HepG2 (cell line): ENCODE results near the gene ASB9. TPM values are rescaled to one million over a fixed set of nuclear protein-coding genes. Genes with fewer than 3 reads are reported as not detected.

Experiments used
- CBX2 ChIP-seq, 2 experiments: fragments of 200-600 bp in 1 of 2; sonication (generic); formaldehyde crosslinking in 1 of 2; IDR thresholded peaks; 2 replicates each; pipeline versions ENCODE4 v1.7.0 to v1.8.1; 2018 to 2022; ENCODE audit warnings: low read depth in 2 of 2, low read length in 1 of 2, mild to moderate bottlenecking in 1 of 2, missing genetic modification reagents in 1 of 2
- CCAR2 ChIP-seq: fragments of 200-400 bp; formaldehyde crosslinking; optimal IDR thresholded peaks from 2 replicates; pipeline ENCODE3; 2018; ENCODE audit warnings: low read depth, mild to moderate bottlenecking, low read length, moderate library complexity
- FOXA3 ChIP-seq: IDR thresholded peaks from 2 replicates; pipeline ENCODE4 v1.6.1; 2016; ENCODE audit warnings: missing genetic modification reagents, missing compliant biosample characterization
- HDAC2 ChIP-seq: sonication (generic); formaldehyde crosslinking; IDR thresholded peaks from 2 replicates; pipeline ENCODE4 v1.4.0; 2020; ENCODE audit warnings: missing genetic modification reagents
- HOXD1 ChIP-seq: sonication (generic); formaldehyde crosslinking; IDR thresholded peaks from 2 replicates; pipeline ENCODE4 v1.5.0; 2020; ENCODE audit warnings: missing genetic modification reagents
- MEF2D ChIP-seq: sonication (generic); formaldehyde crosslinking; IDR thresholded peaks from 2 replicates; pipeline ENCODE4 v1.5.1; 2020; ENCODE audit warnings: mild to moderate bottlenecking, missing genetic modification reagents
- NR1H2 ChIP-seq: sonication (generic); formaldehyde crosslinking; IDR thresholded peaks from 2 replicates; pipeline ENCODE4 v1.8.1; 2022; ENCODE audit warnings: low read depth, missing genetic modification reagents, borderline replicate concordance
- RFXANK ChIP-seq: IDR thresholded peaks from 2 replicates; pipeline ENCODE4 v1.6.1; 2016
- SYNCRIP ChIP-seq: fragments of 200-400 bp; formaldehyde crosslinking; IDR thresholded peaks from 2 replicates; pipeline ENCODE4 v1.6.1; 2018; ENCODE audit warnings: mild to moderate bottlenecking, low read depth, low read length; ENCODE audit not compliant: insufficient read depth
- U2AF2 ChIP-seq: fragments of 200-400 bp; formaldehyde crosslinking; IDR thresholded peaks from 2 replicates; pipeline ENCODE4 v1.6.1; 2017; ENCODE audit warnings: low read depth, mild to moderate bottlenecking, low read length
- ZFP82 ChIP-seq: sonication (generic); formaldehyde crosslinking; IDR thresholded peaks from 2 replicates; pipeline ENCODE4 v1.5.1; 2020; ENCODE audit warnings: mild to moderate bottlenecking, missing genetic modification reagents, borderline replicate concordance
- ZIK1 ChIP-seq: sonication (generic); formaldehyde crosslinking; IDR thresholded peaks from 2 replicates; pipeline ENCODE4 v1.5.0; 2020; ENCODE audit warnings: mild to moderate bottlenecking, low read depth, missing genetic modification reagents, borderline replicate concordance
- ZNF143 ChIP-seq: sonication (generic); formaldehyde crosslinking; IDR thresholded peaks from 2 replicates; pipeline ENCODE4 v1.4.0; 2020; ENCODE audit warnings: missing genetic modification reagents
- ZNF253 ChIP-seq: sonication (generic); formaldehyde crosslinking; IDR thresholded peaks from 2 replicates; pipeline ENCODE4 v1.8.0; 2022; ENCODE audit warnings: mild to moderate bottlenecking, missing genetic modification reagents, borderline replicate concordance
- ZNF362 ChIP-seq: sonication (generic); formaldehyde crosslinking; IDR thresholded peaks from 2 replicates; pipeline ENCODE4 v1.4.0; 2020; ENCODE audit warnings: missing genetic modification reagents, mild to moderate bottlenecking, borderline replicate concordance
- ZNF383 ChIP-seq: sonication (generic); formaldehyde crosslinking; IDR thresholded peaks from 2 replicates; pipeline ENCODE4 v1.4.0; 2020; ENCODE audit warnings: missing genetic modification reagents, mild to moderate bottlenecking, borderline replicate concordance
- ZNF607 ChIP-seq: sonication (generic); formaldehyde crosslinking; IDR thresholded peaks from 2 replicates; pipeline ENCODE4 v1.5.1; 2020; ENCODE audit warnings: missing genetic modification reagents, mild to moderate bottlenecking, borderline replicate concordance
- ZNF687 ChIP-seq: sonication (generic); formaldehyde crosslinking; IDR thresholded peaks from 2 replicates; pipeline ENCODE4 v1.5.1; 2020; ENCODE audit warnings: mild to moderate bottlenecking, missing genetic modification reagents, moderate library complexity
- ZNF720 ChIP-seq: sonication (generic); formaldehyde crosslinking; IDR thresholded peaks from 2 replicates; pipeline ENCODE4 v1.4.0; 2020; ENCODE audit warnings: missing genetic modification reagents
- ZSCAN30 ChIP-seq: sonication (generic); formaldehyde crosslinking; IDR thresholded peaks from 2 replicates; pipeline ENCODE4 v1.5.0; 2020; ENCODE audit warnings: mild to moderate bottlenecking, missing genetic modification reagents
- polyA plus RNA-seq, 8 experiments: library from polyadenylated mRNA; depleted of rRNA in 3 of 8; stranded (reverse) in 7 of 8; unstranded in 1 of 8; fragments of >200 nt; fragmentation: Illumina TruSeq in 4 of 8; extraction: Trizol in 4 of 8; gene quantifications; 2 replicates each; pipeline versions ENCODE4 v1.2.1 to v1.2.3, GENCODE V29; 2011 to 2016; ENCODE audit warnings: low read depth in 4 of 8, missing spikeins in 1 of 8, mixed read lengths in 1 of 8; ENCODE audit not compliant: insufficient read depth in 1 of 8
- total RNA-seq, 5 experiments: library from RNA; depleted of rRNA; stranded (reverse); fragments of >200 nt; fragmentation: Illumina TruSeq; extraction: Trizol; gene quantifications; 2 replicates each; pipeline ENCODE4 v1.2.3, GENCODE V29; 2016; ENCODE audit warnings: low read depth in 1 of 5
- TF ChIP-seq, protein P1 (sequence below): sonication (generic); formaldehyde crosslinking; IDR thresholded peaks from 2 replicates; pipeline ENCODE4 v1.5.1; 2020; ENCODE audit warnings: mild to moderate bottlenecking, missing genetic modification reagents, borderline replicate concordance
- TF ChIP-seq, protein P2 (sequence below): sonication (generic); formaldehyde crosslinking; IDR thresholded peaks from 2 replicates; pipeline ENCODE4 v1.5.1; 2020; ENCODE audit warnings: missing genetic modification reagents, mild to moderate bottlenecking, borderline replicate concordance

Gene ASB9
- total and polyA plus RNA-seq, 2 of the 13 experiments (the other 11 are each of a cell fraction or from before 2014, with no cell fraction given) = 4.2 to 13.8 TPM

- TF ChIP-seq, protein P1, sequence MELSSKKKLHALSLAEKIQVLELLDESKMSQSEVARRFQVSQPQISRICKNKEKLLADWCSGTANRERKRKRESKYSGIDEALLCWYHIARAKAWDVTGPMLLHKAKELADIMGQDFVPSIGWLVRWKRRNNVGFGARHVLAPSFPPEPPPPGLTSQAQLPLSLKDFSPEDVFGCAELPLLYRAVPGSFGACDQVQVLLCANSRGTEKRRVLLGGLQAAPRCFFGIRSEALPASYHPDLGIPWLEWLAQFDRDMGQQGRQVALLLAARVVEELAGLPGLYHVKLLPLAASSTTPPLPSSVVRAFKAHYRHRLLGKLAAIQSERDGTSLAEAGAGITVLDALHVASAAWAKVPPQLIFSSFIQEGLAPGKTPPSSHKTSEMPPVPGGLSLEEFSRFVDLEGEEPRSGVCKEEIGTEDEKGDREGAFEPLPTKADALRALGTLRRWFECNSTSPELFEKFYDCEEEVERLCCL (CRISPR knock-in tag) = no peak
- TF ChIP-seq ZNF143 (no peak), ZNF720 (CRISPR knock-in tag) (no peak), CCAR2 (no peak), HOXD1 (CRISPR knock-in tag) (no peak), ZNF687 (CRISPR knock-in tag) (peak; percentile 73), ZNF383 (CRISPR knock-in tag) (no peak), U2AF2 (no peak), NR1H2 (CRISPR knock-in tag) (no peak), HDAC2 (CRISPR knock-in tag) (no peak), ZNF607 (no peak), ZIK1 (CRISPR knock-in tag) (no peak), ZSCAN30 (no peak), FOXA3 (CRISPR knock-in tag) (no peak), ZNF253 (CRISPR knock-in tag) (no peak), ZFP82 (CRISPR knock-in tag) (no peak), MEF2D (no peak), ZNF362 (no peak), RFXANK (CRISPR knock-in tag) (no peak), CBX2 (IDR thresholded peaks at IDR 0.05; ENCODE audit: low read depth, low read length) (no peak), CBX2 (CRISPR knock-in tag; IDR thresholded peaks at IDR 0.05; ENCODE audit: low read depth) (no peak), SYNCRIP (no peak)
- TF ChIP-seq, protein P2, sequence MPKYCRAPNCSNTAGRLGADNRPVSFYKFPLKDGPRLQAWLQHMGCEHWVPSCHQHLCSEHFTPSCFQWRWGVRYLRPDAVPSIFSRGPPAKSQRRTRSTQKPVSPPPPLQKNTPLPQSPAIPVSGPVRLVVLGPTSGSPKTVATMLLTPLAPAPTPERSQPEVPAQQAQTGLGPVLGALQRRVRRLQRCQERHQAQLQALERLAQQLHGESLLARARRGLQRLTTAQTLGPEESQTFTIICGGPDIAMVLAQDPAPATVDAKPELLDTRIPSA (CRISPR knock-in tag) = no peak
Observed at GRCh38 chrX:15269618-15270521, at the start of gene ASB9 (continued).
